NCI-H146 treated with DMSO at 0.1 percent for 48 hours (cell line): Measurements from ENCODE around the gene TRIM63.

Source experiments
- DNase-seq: peaks from one replicate; lab custom pipeline; 2025; ENCODE audit not compliant: unreplicated experiment; lab: John Stamatoyannopoulos, UW

The TRIM63 gene

DNA sequence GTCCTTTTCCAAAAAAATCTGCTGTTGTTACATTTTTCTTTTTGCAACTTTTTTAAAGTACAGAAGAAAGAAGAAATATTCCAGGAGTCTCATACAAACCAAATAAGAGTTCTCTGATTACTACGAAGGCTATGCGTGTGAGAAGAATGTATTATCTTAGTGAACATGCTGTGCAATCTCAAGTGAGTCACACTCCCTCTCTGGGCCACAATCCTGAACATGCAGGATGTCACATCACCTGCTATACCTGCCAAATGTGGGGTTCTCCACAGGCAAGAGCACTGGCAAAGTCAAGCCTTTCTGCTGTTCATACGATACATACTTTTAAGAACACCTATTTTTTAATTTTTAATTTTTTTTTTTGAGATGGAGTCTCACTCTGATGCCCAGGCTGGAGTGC, 21.7 kb upstream of the TRIM63 start:
- DNase-seq, result no peak

DNA sequence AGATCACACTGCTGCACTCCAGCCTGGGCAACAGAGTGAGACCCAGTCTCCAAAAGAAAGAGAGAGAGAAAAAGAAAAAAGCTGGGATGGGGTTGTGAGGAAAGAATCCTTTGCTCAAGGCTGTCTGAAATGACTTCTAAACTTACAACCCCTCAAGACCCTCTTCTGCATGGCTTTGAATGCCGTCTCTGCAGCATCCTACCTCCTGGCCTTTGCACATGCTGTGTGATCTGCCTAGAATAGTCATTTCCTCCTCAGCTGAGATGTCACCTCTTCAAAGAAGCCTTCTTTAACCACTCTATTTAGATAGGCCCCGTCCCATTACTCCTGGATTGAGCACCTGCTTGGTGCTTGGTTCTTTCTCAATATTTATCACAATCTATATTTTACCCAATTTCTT, 17.4 kb upstream of the TRIM63 start:
- DNase-seq, result no peak

DNA sequence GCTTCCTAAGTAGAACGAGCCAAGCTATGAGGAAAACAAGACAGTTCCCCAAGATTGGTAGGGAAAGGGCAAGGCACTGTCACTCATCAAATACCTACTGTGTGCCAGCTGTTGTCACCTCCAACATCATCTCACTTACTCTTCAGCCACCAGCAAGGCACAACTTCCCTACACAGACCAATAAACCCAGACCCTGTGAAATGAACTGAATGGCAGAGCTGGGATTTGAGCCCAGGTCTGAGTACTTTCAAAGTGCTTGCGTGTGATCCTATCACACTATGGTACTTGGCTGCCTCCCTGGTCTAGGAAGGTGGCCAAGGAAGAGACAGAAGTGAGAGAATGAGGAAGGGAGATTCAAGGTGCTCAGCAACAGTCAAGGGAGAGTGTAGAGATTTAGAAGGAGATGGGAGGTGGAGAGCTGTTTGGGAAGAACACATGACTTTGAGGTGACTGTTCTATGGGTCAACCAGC, 16.7 kb upstream of the TRIM63 start:
- DNase-seq, result no peak

DNA sequence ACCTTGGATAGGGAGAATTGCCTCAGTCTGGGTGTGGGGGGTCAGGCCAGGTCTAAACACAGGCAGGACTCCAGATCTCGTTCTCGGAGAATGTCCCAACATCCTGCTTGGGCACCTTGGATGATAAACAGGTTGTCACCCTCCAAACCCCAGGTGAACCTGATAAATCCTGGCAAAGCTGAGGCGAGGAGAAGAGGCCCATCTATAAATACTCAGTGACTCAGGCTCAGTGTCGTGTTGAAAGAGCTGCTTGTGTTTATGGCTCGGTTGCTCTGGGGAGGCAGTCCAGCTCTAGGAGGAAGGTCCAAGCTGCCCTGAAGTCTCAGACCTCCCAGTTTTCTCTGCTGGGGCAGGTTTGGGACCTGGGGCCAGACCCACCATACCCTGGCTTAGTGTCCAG, 15.8 kb upstream of the TRIM63 start:
- DNase-seq, result no peak

GRCh38 chr1:26082020-26082350, 14.6 kb upstream of the TRIM63 start:
- DNase-seq, result no peak

DNA sequence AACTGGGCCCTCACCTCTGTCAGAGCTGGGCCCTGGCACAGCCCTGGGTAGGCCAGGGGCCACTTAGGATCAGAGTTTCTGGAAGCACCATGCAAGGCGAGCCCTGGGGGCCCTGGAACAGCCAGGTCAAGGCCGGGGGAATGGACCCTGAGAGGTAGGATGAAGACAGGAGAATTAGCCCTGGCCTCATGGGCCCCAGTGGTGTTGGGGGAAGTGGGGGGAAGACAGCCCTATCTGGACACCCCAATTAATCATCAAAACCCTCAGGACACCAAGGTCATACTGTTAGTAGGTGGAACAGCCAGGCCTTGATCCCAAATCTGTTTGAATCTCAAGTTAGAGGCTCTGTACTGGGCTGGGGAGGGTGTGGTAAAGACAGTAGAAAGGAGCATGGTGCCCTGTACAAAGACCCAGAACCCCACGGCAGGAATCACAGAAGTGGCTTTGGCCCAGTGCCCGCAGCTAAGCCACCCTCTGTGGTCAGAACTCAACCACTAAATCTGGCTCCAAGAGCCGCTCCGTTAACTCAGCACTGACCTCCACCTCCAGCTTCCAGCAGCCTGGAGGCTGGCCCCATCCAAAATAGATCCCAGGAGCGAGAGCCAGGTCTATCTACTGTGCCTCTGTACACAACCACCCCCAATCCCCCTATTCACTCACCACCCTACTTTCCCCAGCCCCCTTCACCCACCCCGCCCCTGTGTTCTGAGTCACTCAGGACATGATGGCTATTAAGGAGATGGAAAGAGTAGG, 14.0 kb upstream of the TRIM63 start:
- no peak for DNase-seq

GRCh38 chr1:26079960-26080814, 12.8 kb upstream of the TRIM63 start:
- DNase-seq, result peak; percentile 21

DNA sequence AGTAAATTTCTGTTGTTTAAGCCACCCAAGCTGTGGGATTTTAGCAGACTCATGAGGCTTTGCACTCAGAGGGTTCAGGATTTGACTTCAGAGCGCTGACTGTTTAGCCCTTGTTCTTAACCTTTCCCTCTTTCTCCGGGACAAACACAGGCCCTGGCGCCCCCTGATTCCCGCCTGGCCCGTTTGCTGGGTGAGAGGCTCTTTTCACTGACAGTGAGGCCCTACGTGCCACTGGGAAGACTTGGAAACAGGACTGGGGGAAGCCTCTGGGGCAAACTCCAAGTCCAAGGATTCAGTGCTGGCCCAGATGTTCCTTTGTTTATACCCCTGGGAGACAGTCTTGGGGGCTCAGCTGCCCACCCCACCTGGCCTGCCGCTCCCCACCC, 11.7 kb upstream of the TRIM63 start:
- no peak for DNase-seq

GRCh38 chr1:26078286-26079177, 11.1 kb upstream of the TRIM63 start:
- no peak for DNase-seq

GRCh38 chr1:26077524-26077923, 10.1 kb upstream of the TRIM63 start:
- DNase-seq, result no peak

- DNase-seq, result no peak
These were observed 8.2 kb upstream of the TRIM63 start for GRCh38 chr1:26075421-26076144.

DNA sequence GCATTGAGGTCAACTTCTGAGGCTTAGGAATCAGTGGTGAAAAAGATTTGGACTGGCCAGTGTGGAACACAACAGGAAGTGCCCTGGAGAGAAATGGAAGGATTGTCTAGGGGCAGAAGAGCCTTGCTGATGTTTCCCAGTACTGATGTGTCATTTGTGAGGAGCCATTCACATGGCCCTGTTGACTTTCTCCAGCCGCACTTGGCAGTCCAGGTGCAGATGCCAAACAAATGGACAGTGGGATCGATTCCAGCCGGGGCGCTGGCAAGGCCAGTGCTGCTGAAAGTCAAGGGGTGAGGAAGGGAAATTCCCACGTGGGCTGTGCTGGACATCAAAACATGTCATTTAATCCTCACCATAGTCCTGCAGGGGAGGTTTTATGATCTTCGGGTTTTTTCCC, 4.9 kb upstream of the TRIM63 start:
- peak; percentile 2 for DNase-seq

DNA sequence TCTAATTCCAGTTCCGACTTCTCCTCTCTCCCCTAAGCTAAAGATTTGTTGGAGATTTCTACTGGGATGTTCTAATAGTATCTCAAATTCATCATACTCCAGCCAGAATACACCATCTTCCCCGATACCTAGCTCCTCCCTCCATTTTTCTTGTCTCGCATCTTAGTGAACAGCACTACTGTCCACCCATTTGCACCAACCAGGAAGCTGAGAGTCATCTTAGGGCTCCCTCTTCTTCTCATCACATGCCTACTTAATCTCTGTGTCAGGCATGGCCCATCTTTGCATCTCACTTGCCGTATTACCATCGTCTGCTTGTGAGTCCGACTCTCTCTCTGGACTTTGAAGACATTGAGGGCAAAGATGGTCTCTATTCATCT, 3.5 kb upstream of the TRIM63 start:
- no peak for DNase-seq

- DNase-seq, result no peak
These were observed 3.0 kb upstream of the TRIM63 start for GRCh38 chr1:26070296-26070962.

- DNase-seq, result no peak
These were observed 2.5 kb upstream of the TRIM63 start for GRCh38 chr1:26069941-26070295.

DNA sequence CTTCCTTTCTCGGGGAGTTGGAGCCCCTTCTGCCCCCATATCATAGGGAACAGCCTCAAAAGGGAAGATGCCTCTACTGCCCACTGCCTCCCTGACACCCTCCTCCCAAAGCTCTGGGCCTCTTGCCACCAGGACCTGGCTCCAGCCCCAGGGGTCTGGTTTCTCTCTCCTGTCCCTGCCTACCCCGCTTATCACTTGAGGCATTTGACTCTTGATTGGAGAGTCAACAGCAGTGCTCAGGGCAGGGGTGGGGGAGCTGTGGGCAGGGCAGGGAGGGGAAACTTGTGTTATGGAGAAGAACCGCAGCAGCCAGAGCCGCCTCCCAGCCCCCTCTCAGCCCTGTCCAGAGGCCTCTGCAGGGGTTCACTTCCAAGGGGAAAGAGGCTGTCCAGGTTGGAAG, 573 bp downstream of the TRIM63 start:
- no peak for DNase-seq

GRCh38 chr1:26066160-26066559, 1.3 kb downstream of the TRIM63 start:
- DNase-seq, result no peak

- DNase-seq, result no peak
These were observed 2.9 kb downstream of the TRIM63 start for GRCh38 chr1:26064553-26064952.

GRCh38 chr1:26060832-26061574, 6.4 kb downstream of the TRIM63 start:
- DNase-seq, result no peak

DNA sequence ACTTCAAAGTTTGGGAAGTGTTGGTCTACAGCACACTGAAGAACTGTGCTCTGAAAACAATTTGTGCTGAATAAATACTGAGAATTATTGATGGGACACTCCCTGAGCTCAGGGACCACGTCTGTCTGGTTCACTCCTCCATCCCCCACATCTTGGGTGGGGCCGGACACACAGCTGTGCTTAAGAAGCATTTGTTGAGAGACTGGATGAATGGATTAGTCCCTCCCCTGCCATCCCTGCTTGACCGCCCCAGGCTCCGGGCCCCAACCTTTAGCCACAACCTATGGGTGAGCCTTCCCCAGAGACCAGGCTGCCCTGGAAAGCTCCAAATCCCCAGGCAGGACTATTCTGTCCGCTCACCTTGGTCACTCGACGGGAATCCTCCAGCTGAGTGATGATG, 7.5 kb downstream of the TRIM63 start:
- no peak for DNase-seq
